NCI-H187 (cell line): ENCODE data around the gene BATF.

Experiments
- DNase-seq, 2 experiments: peaks; one replicate each; lab custom pipeline; 2025; lab: John Stamatoyannopoulos, UW

BATF gene

DNA sequence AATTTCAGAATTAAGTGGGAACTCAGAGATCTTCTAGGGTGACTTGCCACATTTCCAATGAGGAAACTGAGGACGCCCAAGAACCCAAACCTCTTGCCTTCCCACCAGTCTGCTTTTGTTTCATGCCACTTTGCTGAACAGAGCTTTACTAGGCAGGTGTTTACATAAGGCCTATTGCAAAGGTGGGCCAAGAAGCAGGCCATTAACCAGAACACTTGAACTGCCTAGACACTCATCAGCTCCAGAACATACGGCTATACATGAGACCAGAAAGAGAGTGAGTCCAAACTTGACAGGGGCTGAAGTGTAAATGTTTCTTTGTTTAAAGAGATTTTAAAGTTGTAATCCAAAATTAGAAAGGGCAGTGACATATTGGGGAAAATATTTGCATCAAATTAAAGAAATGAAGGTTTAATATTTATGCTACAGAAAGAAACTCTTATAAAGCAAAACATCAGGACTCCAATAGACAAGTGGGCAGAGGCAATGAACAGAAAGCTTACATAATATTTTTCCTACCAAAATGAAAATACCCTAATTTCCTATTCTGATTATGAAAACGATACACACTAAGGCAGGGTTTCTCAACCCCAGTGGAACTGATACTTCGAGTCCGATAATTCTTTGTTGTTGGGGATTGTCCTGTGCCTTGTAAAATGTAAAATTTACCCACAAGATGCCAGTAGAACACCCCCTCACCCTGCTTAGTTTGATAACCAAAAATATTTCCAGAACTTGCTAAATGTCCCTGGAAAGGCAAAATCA, 11.7 kb downstream of the BATF start:
- DNase-seq, result no peak

DNA sequence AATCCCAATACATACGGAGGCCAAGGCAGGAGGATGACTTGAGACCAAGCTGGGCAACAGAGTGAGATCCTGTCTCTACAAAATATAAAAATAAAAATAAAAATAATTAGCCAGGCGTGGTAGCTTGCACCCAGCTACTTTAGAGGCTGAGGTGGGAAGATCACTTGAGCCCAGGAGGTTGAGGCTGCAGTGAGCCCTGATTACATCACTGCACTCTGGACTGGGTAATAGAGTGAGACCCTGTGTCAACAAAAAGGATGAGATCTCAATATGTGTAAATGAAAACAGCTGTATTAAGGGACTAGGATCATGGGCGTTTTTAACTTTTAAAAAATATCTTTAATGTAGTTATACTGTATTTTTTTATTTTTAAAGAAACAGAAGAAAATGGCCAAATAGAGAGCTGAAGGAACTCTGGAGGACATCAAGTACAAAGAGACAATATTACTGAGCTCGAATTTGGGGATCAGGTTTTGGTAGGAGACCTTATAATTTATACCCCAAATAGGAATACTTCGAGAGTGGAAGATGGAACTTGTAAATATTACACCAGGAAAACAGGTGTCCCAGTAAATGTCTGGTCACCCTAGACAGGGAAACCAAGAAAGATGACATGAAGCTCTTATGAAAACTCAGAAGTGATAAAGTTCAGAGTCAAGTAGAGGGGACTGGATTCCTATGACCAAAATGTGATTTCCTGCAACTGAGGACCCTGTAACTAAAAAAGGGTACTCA, 13.1 kb downstream of the BATF start:
- no peak for DNase-seq

DNA sequence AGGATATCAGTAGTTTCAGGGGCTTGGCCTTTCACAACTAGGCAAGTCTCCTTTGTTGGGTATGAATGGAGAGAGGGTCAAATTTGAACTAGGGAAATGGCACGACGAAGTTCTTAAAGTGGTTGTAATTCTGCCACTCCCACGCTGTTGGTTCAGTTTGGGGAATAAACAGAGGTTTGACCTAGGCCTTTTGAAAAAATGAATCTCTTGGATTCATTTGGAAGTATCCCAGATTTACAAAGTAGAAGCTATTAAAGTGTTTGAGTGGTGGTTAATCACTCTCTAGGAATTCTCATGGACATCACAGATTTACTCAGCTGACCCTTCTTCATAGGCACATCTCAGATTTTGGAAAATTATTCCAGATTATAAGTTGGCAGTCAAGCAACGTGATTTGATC, 14.8 kb downstream of the BATF start:
- no peak for DNase-seq

DNA sequence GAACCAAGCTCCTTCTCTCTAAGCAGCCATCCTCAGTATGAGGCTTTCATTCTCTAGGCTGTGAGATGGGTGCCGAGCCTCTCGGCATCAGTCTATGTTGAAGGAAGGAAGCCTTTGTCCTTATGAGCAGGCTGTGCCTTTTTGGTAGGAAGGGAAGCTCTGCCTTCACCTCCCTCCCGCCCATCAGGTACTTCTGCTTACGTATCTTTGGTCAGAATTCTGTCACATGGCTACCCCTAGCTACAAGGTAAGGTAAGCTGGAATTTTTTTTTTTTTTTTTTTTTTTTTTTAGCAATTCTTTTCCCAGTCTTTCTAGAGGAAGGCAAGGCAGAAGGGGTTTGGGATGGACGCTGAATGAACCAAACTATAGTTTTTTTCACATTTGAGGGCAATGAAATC, 16.9 kb downstream of the BATF start:
- DNase-seq, result no peak

GRCh38 chr14:75539561-75540478, 17.6 kb downstream of the BATF start:
- DNase-seq, result no peak

GRCh38 chr14:75540479-75540851, 18.2 kb downstream of the BATF start:
- DNase-seq, result no peak

DNA sequence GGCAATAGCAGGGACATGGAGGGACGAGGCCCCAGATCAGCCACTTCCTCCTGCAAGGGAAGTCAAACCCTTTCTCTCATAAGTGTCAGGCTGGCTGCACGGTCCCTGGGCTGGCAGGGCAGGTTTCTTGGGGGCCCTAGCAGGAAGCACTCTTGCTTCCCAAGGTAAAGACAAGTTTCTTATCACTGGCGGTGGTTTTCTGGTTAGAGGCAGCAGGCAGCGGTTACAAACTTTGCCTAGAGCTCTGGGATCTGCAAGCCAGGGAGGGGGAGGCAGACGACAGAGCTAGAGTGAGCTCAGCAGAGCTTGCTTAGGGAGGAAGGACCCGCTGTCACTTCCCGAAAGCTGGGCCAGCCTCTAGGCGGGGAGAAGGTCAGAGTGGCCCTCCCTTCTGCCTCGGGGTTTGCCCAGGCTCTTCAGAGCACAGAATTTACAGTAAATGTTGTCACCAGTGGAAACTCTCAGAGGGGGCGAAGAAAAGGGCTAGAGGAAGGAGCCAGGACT, 20.4 kb downstream of the BATF start:
- no peak for DNase-seq

GRCh38 chr14:75543253-75543652, 21.0 kb downstream of the BATF start:
- no peak for DNase-seq

GRCh38 chr14:75543786-75544185, 21.5 kb downstream of the BATF start:
- DNase-seq, result no peak

DNA sequence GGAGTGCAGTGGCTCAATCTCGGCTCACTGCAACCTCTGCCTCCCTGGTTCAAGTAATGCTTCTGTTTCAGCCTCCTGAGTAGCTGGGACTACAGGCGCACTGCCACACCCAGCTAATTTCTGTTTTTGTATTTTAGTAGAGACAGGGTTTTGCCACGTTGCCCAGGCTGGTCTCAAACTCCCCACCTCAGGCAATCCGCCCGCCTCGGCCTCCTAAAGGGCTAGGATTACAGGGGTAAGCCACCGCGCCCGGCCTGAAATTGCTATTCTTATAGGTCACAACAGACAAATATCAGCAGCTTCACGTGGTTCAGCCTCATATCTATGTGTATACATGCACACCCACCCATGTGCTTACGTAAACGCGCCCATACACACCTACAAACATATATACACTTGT, 23.6 kb downstream of the BATF start:
- DNase-seq, result no peak

DNA sequence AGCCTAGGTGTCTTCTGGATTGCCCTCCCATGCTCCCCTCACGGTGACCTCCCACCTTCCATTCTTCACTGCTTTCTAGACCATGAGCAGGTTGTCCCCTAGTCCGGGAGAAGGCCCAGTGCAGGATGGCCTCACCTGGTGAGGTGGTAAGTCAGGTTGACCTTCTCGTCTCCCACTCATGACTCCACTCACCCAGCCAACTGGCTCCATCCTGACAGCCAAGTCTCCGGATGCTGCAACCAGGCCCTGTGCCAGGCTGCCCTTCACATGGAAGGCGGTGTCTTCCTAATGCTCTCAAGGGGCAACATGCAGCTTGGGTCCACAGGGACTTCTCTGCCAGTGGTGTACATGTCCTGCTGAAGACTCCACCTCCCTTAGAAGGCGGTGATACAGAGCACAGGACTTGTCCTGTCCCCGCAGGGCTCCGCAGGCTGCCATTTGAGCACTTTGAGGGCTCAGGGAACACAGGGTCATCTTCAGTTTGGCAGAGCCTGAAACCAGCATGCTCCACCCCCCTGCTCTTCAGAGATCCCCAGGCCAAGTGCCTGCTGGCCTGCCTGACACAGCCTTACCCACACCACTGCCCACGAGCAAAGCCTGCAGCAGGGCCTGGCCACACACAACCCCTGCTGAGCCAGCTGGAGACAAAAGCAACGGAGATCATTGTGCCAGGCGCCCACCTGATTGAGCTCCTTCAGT, 25.4 kb downstream of the BATF start:
- DNase-seq, result no peak

- no peak for DNase-seq
Observed at GRCh38 chr14:75548544-75548943, 26.3 kb downstream of the BATF start.

- DNase-seq, result no peak
Observed at GRCh38 chr14:75549169-75549568, 26.9 kb downstream of the BATF start.

DNA sequence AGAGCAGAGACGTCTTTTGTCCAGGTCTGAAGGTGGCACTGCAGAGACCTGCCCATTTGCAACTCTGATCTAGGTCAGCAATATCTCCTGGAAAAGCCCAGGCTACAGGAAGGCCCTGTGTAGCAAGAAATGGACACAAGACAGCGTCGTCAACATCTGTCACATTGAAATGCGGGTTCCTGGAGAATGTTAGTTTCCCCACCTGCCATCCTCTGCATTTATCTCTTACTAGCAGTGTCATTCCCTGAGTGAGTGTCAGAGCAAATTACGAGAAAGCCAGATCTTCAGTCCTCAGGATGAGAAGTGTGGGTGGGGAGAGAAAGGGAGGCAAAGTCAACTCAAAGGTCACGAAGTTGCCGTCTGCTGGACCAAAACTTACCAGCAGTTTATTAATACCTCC, 28.8 kb downstream of the BATF start:
- DNase-seq, result no peak

GRCh38 chr14:75553157-75553556, 30.9 kb downstream of the BATF start:
- no peak for DNase-seq

GRCh38 chr14:75553761-75554364, 31.6 kb downstream of the BATF start:
- DNase-seq, result no peak

DNA sequence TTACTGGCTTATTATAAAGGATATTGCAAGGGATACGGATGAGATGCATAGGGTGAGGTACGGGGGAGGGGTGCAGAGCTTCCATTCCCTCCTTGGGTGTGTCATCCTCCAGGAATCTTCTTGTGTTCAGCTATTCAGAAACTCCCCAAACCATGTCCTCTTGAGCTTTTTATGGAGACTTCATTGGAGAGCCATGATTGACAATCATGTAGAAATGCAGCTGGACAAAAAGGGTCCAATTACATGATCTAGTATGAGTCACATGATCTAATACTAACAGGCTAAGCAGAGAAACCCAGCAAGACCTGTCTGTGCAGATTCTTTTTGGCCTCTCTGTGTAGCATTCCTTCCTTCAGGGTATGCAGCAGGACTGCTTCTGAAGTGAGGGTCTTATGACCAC, 32.2 kb downstream of the BATF start:
- no peak for DNase-seq

GRCh38 chr14:75558440-75558839, 36.2 kb downstream of the BATF start:
- DNase-seq, result no peak

GRCh38 chr14:75559045-75559444, 36.8 kb downstream of the BATF start:
- DNase-seq, result no peak

GRCh38 chr14:75559451-75560222, 37.4 kb downstream of the BATF start:
- DNase-seq, result no peak

DNA sequence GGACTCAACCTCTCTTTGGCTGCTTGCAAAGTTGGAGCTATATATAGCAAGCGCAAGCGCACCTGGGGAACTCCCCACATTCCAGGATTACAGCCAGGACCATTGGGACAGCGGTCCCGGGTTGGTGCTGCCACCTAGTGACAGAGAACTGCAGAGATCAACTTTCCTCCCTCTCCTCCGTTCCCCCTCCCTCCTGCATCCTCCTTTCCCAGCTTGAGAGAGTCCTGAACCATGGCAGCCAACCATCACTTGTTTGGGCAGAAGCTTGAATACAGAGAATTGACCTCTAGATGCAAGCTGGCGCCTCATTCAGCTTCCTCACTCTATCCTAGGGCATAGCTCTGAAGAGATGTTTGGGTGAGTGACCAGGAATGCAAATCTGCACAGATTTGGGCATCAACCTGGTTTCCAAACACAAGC, 38.8 kb downstream of the BATF start:
- peak; percentile 66 to 78 for DNase-seq
